Ishikawa (cell line): ENCODE results near the gene URAD.

Experiments used
- CEBPB ChIP-seq: IDR thresholded peaks from 2 replicates; pipeline ENCODE4 v1.6.1; 2012
- CREB1 ChIP-seq: IDR thresholded peaks from 2 replicates; pipeline ENCODE4 v1.6.1; 2012; ENCODE audit warnings: low read depth
- EGR1 ChIP-seq: IDR thresholded peaks from 2 replicates; pipeline ENCODE4 v1.6.1; 2012
- EP300 ChIP-seq: IDR thresholded peaks from 2 replicates; pipeline ENCODE4 v1.6.1; 2012; ENCODE audit warnings: borderline replicate concordance
- FOXM1 ChIP-seq: IDR thresholded peaks from 2 replicates; pipeline ENCODE4 v1.6.1; 2012; ENCODE audit warnings: low read depth, borderline replicate concordance
- MAX ChIP-seq: IDR thresholded peaks from 2 replicates; pipeline ENCODE4 v1.6.1; 2012
- NFIC ChIP-seq: IDR thresholded peaks from 2 replicates; pipeline ENCODE4 v1.6.1; 2012
- RAD21 ChIP-seq: IDR thresholded peaks from 2 replicates; pipeline ENCODE4 v1.6.1; 2012; ENCODE audit warnings: low read depth
- REST ChIP-seq: IDR thresholded peaks from 2 replicates; pipeline ENCODE4 v1.6.1; 2012; ENCODE audit warnings: low read depth, mild to moderate bottlenecking
- TAF1 ChIP-seq: IDR thresholded peaks from 2 replicates; pipeline ENCODE4 v1.6.1; 2012; ENCODE audit warnings: low read depth, mild to moderate bottlenecking
- TCF12 ChIP-seq: IDR thresholded peaks from 2 replicates; pipeline ENCODE4 v1.6.1; 2012; ENCODE audit warnings: low read depth
- TEAD4 ChIP-seq: IDR thresholded peaks from 2 replicates; pipeline ENCODE4 v1.6.1; 2012
- USF1 ChIP-seq: IDR thresholded peaks from 2 replicates; pipeline ENCODE4 v1.6.1; 2012
- YY1 ChIP-seq: IDR thresholded peaks from 2 replicates; pipeline ENCODE4 v1.6.1; 2012; ENCODE audit warnings: low read depth
- ZBTB7A ChIP-seq: IDR thresholded peaks from 2 replicates; pipeline ENCODE4 v1.6.1; 2012; ENCODE audit warnings: low read depth

The URAD gene

GRCh38 chr13:27979765-27980279 lies 8.7 kb downstream of the URAD start:
- TF ChIP-seq YY1 = no peak
- no peak for TF ChIP-seq TEAD4
- TF ChIP-seq REST = no peak
- no peak for TF ChIP-seq CREB1
- TF ChIP-seq EGR1 = no peak
- TF ChIP-seq CEBPB = no peak
- TF ChIP-seq NFIC = no peak
- TF ChIP-seq USF1 = no peak
- no peak for TF ChIP-seq TAF1
- no peak for TF ChIP-seq FOXM1
- TF ChIP-seq EP300 = no peak
- no peak for TF ChIP-seq TCF12
- TF ChIP-seq RAD21 = no peak
- TF ChIP-seq ZBTB7A = no peak
- TF ChIP-seq MAX = no peak

GRCh38 chr13:27979001-27979643 lies 9.4 kb downstream of the URAD start:
- TF ChIP-seq NFIC (no peak), CEBPB (no peak), USF1 (no peak), YY1 (no peak), EP300 (no peak), FOXM1 (no peak)

GRCh38 chr13:27978301-27978968 lies 10.1 kb downstream of the URAD start:
- TF ChIP-seq MAX = no peak
- TF ChIP-seq TEAD4 = no peak
- no peak for TF ChIP-seq NFIC
- no peak for TF ChIP-seq CREB1
- TF ChIP-seq YY1 = no peak
- no peak for TF ChIP-seq RAD21
- TF ChIP-seq ZBTB7A = no peak
- no peak for TF ChIP-seq USF1
- TF ChIP-seq TCF12 = no peak
- TF ChIP-seq CEBPB = no peak
- TF ChIP-seq EP300 = no peak
- TF ChIP-seq REST = no peak
- TF ChIP-seq EGR1 = no peak
- no peak for TF ChIP-seq TAF1
- TF ChIP-seq FOXM1 = no peak

GRCh38 chr13:27977476-27978300 lies 10.8 kb downstream of the URAD start:
- no peak for TF ChIP-seq FOXM1
- TF ChIP-seq TAF1 = no peak
- TF ChIP-seq TEAD4 = no peak
- no peak for TF ChIP-seq NFIC
- TF ChIP-seq EP300 = no peak
- no peak for TF ChIP-seq CEBPB
- TF ChIP-seq CREB1 = no peak

- TF ChIP-seq FOXM1 = no peak
- no peak for TF ChIP-seq CREB1
- TF ChIP-seq NFIC = no peak
- TF ChIP-seq RAD21 = no peak
- TF ChIP-seq TEAD4 = no peak
- TF ChIP-seq EGR1 = no peak
- no peak for TF ChIP-seq EP300
- no peak for TF ChIP-seq CEBPB
- TF ChIP-seq TCF12 = no peak
- TF ChIP-seq USF1 = no peak
- no peak for TF ChIP-seq ZBTB7A
- no peak for TF ChIP-seq REST
- no peak for TF ChIP-seq YY1
- no peak for TF ChIP-seq TAF1
- no peak for TF ChIP-seq MAX
These were observed 12.0 kb downstream of the URAD start for GRCh38 chr13:27976362-27977091.
